22Rv1 (cell line): Measurements from ENCODE around the gene SERAC1.

Experiments used
- CTCF ChIP-seq: fragments of 450-650 bp; IDR thresholded peaks from 2 replicates; pipeline ENCODE4 v1.5.1; 2017; ENCODE audit warnings: mild to moderate bottlenecking
- ZFX ChIP-seq: fragments of 450-650 bp; IDR thresholded peaks from 2 replicates; pipeline ENCODE4 v1.6.1; 2017; ENCODE audit warnings: antibody characterized with exemption, borderline replicate concordance

DNA sequence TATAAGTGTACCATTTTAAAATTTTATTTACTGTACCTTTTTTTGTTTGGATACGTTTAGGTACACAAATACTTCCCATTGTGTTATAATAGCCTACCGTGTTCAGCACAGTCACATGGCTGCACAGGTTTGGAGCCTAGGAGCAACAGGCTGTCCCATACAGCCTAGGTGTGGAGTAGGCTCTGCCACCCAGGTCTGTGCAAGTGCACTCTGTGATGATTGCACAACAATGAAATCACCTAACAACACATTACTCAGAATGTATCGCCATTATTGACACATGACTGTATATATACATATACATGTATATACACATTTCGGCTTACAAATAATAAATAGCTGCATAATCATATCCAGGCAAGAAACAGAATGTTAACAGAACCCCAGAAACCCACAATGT is 15.4 kb downstream of the SERAC1 start:
- TF ChIP-seq CTCF = no peak
- no peak for TF ChIP-seq ZFX
